IPS-18a (cell line): ENCODE measurements around the gene ZNF420.
"Not testable (repeated sequence)": the region's sequence is repeated elsewhere in the genome, so short reads cannot be mapped to it uniquely, and the experiment has no call there.

Source experiments
- H3K27ac ChIP-seq: one replicate; pipeline ENCODE4 v1.5.1; 2013; ENCODE audit warnings: low read length
- H3K27me3 ChIP-seq: one replicate; pipeline ENCODE4 v1.6.1; 2013; ENCODE audit warnings: mild to moderate bottlenecking, low read length; ENCODE audit not compliant: control insufficient read depth, insufficient read depth
- H3K36me3 ChIP-seq: one replicate; pipeline ENCODE4 v1.6.1; 2013; ENCODE audit warnings: low read depth, low read length; ENCODE audit not compliant: control insufficient read depth
- H3K4me1 ChIP-seq: one replicate; pipeline ENCODE4 v1.6.1; 2013; ENCODE audit warnings: low read depth, low read length; ENCODE audit not compliant: control insufficient read depth
- H3K4me3 ChIP-seq: one replicate; pipeline ENCODE4 v1.5.1; 2013; ENCODE audit warnings: low read length
- H3K9ac ChIP-seq: one replicate; pipeline ENCODE4 v1.6.1; 2013; ENCODE audit warnings: mild to moderate bottlenecking, low read length, moderate library complexity
- H3K9me3 ChIP-seq: one replicate; pipeline ENCODE4 v1.6.1; 2013; ENCODE audit warnings: low read depth, low read length; ENCODE audit not compliant: control insufficient read depth

Gene ZNF420

GRCh38 chr19:37077934-37078716, at the start of gene ZNF420:
ZNF420 (plus strand) TSS chr19:37078433; CDS start chr19:37089119, 10,686 bp downstream.
- H3K27me3 ChIP-seq, result no peaks in the 10 kb centered on the region
- peak within 1 kb of the TSS; percentile 59 for H3K9ac ChIP-seq
- H3K27ac ChIP-seq, result no peak within 1 kb of the TSS
- no peaks in the 10 kb centered on the region for H3K36me3 ChIP-seq
- peaks cover 28% of the 10 kb centered on the region for H3K9me3 ChIP-seq
- H3K4me1 ChIP-seq, result no peaks in the 10 kb centered on the region
- H3K4me3 ChIP-seq, result peak within 1 kb of the TSS; percentile 85

GRCh38 chr19:37045140-37045539, 33.1 kb upstream of the ZNF420 start:
- Histone ChIP-seq H3K4me3 (no peak overlapping the region), H3K9ac (no peak overlapping the region), H3K9me3 (peaks cover 47% of the 10 kb centered on the region), H3K4me1 (no peaks in the 10 kb centered on the region), H3K27me3 (no peaks in the 10 kb centered on the region), H3K36me3 (no peaks in the 10 kb centered on the region), H3K27ac (no peak overlapping the region)

- H3K36me3 ChIP-seq, result no peaks in the 10 kb centered on the region
- H3K4me3 ChIP-seq, result no peak overlapping the region
- no peaks in the 10 kb centered on the region for H3K27me3 ChIP-seq
- H3K27ac ChIP-seq, result no peak overlapping the region
- peaks cover 46% of the 10 kb centered on the region for H3K9me3 ChIP-seq
- H3K4me1 ChIP-seq, result no peaks in the 10 kb centered on the region
- no peak overlapping the region for H3K9ac ChIP-seq
Measured at GRCh38 chr19:37055330-37055729, 22.9 kb upstream of the ZNF420 start.

GRCh38 chr19:37056776-37057175, 21.5 kb upstream of the ZNF420 start:
- Histone ChIP-seq H3K9me3 (peaks cover 56% of the 10 kb centered on the region), H3K36me3 (no peaks in the 10 kb centered on the region), H3K27ac (no peak overlapping the region), H3K27me3 (no peaks in the 10 kb centered on the region), H3K4me3 (no peak overlapping the region), H3K9ac (no peak overlapping the region), H3K4me1 (no peaks in the 10 kb centered on the region)

- H3K27ac ChIP-seq, result no peak overlapping the region
- H3K36me3 ChIP-seq, result no peaks in the 10 kb centered on the region
- peaks cover 58% of the 10 kb centered on the region for H3K9me3 ChIP-seq
- no peaks in the 10 kb centered on the region for H3K27me3 ChIP-seq
- H3K4me1 ChIP-seq, result no peaks in the 10 kb centered on the region
- H3K9ac ChIP-seq, result no peak overlapping the region
- no peak overlapping the region for H3K4me3 ChIP-seq
Measured at GRCh38 chr19:37059142-37059541, 19.1 kb upstream of the ZNF420 start.

GRCh38 chr19:37064886-37065285, 13.3 kb upstream of the ZNF420 start:
- H3K27ac ChIP-seq, H3K27me3 ChIP-seq, H3K4me3 ChIP-seq, H3K36me3 ChIP-seq, H3K4me1 ChIP-seq, H3K9ac ChIP-seq: not testable (repeated sequence)
- H3K9me3 ChIP-seq, result peaks cover 45% of the 10 kb centered on the region

- Histone ChIP-seq H3K4me3 (no peak overlapping the region), H3K9me3 (peaks cover 36% of the 10 kb centered on the region), H3K9ac (no peak overlapping the region), H3K27ac (no peak overlapping the region), H3K4me1 (no peaks in the 10 kb centered on the region), H3K27me3 (no peaks in the 10 kb centered on the region), H3K36me3 (no peaks in the 10 kb centered on the region)
Measured at GRCh38 chr19:37074111-37074510, 4.1 kb upstream of the ZNF420 start.

- Histone ChIP-seq H3K4me1 (no peaks in the 10 kb centered on the region), H3K27ac (no peak overlapping the region), H3K36me3 (no peaks in the 10 kb centered on the region), H3K9ac (no peak overlapping the region), H3K4me3 (no peak overlapping the region), H3K9me3 (peaks cover 30% of the 10 kb centered on the region), H3K27me3 (no peaks in the 10 kb centered on the region)
Measured at GRCh38 chr19:37074819-37075362, 3.3 kb upstream of the ZNF420 start.

GRCh38 chr19:37076524-37076923, 1.7 kb upstream of the ZNF420 start:
- not testable (repeated sequence) for H3K27me3 ChIP-seq, H3K36me3 ChIP-seq, H3K4me1 ChIP-seq, H3K27ac ChIP-seq, H3K4me3 ChIP-seq, H3K9ac ChIP-seq
- peaks cover 35% of the 10 kb centered on the region for H3K9me3 ChIP-seq

- Histone ChIP-seq H3K36me3 (no peaks in the 10 kb centered on the region), H3K27ac (no peak overlapping the region), H3K4me1 (no peaks in the 10 kb centered on the region), H3K4me3 (peak overlapping the region; percentile 85), H3K9ac (peak overlapping the region; percentile 57), H3K27me3 (no peaks in the 10 kb centered on the region), H3K9me3 (peaks cover 29% of the 10 kb centered on the region)
Measured at GRCh38 chr19:37077501-37077933, 716 bp upstream of the ZNF420 start.

GRCh38 chr19:37078717-37079032, 442 bp downstream of the ZNF420 start:
- Histone ChIP-seq H3K4me3 (peak overlapping the region; percentile 85), H3K27ac (no peak overlapping the region), H3K9me3 (peaks cover 33% of the 10 kb centered on the region), H3K4me1 (no peaks in the 10 kb centered on the region), H3K27me3 (no peaks in the 10 kb centered on the region), H3K9ac (peak overlapping the region; percentile 59), H3K36me3 (no peaks in the 10 kb centered on the region)

GRCh38 chr19:37079238-37079637, 1.0 kb downstream of the ZNF420 start:
- Histone ChIP-seq H3K36me3 (no peaks in the 10 kb centered on the region), H3K9me3 (peaks cover 29% of the 10 kb centered on the region), H3K27ac (no peak overlapping the region), H3K9ac (peak overlapping the region; percentile 59), H3K4me1 (no peaks in the 10 kb centered on the region), H3K4me3 (peak overlapping the region; percentile 85), H3K27me3 (no peaks in the 10 kb centered on the region)
